OCI-LY3 (cell line): ENCODE measurements around the gene RNF34.

Source experiments
- EZH2phosphoT487 ChIP-seq: fragments of 200-600 bp; shearing (Covaris generic); IDR thresholded peaks from 2 replicates; pipeline ENCODE4 v1.6.1; 2018; ENCODE audit warnings: antibody characterized with exemption, mixed run types, low read depth
- TF ChIP-seq, protein P1 (sequence below): fragments of 200-600, 300-600 bp; sonication (generic); IDR thresholded peaks from 2 replicates; pipeline ENCODE4 v1.5.1; 2014; ENCODE audit warnings: antibody characterized with exemption, low read length, low read depth

DNA sequence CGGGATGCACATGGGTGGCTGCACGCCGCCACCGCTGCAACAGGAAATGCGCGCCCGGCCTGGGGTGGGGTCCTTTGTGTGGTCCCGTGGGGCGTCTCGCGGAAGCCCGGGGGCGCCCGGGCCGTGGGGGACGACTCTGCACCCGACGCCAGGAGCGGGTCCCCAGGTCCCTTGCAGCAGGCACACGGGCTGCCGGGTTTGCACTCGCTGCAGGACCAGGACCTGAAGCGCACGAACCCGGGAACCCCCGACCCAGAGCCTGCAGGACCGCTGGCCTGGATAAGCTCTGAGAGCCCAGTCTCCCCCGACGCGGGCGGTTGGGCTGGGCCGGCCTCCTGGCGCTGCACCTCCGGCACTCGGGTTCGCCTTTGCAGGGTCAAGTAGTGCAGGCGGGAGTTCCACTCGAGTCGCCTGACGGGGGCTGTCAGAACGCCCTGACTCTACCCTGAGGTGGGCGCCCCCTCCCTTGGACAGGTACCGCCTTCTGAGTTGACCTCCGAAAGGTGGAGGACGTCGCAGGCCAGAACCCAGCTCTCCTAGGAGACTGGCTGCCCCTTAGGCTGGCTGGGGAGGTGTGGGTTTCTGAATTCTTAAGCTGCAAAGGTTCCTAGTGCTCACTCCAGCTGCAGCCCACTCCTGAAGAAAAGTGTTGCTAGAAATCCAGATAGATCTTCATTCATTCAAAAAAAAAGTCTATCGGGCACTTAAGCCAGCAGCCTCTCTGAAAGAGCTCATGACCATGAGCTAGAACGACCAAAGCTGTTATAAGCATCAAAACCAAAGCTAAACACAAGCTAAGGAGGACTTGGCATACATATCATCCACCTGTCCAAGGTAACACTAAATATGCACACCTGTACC lies 68.0 kb downstream of the RNF34 start:
- TF ChIP-seq, protein P1, sequence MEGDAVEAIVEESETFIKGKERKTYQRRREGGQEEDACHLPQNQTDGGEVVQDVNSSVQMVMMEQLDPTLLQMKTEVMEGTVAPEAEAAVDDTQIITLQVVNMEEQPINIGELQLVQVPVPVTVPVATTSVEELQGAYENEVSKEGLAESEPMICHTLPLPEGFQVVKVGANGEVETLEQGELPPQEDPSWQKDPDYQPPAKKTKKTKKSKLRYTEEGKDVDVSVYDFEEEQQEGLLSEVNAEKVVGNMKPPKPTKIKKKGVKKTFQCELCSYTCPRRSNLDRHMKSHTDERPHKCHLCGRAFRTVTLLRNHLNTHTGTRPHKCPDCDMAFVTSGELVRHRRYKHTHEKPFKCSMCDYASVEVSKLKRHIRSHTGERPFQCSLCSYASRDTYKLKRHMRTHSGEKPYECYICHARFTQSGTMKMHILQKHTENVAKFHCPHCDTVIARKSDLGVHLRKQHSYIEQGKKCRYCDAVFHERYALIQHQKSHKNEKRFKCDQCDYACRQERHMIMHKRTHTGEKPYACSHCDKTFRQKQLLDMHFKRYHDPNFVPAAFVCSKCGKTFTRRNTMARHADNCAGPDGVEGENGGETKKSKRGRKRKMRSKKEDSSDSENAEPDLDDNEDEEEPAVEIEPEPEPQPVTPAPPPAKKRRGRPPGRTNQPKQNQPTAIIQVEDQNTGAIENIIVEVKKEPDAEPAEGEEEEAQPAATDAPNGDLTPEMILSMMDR: no peak
- TF ChIP-seq EZH2phosphoT487: no peak
